Motor neuron (in vitro differentiated cells): ENCODE results near the gene ACBD7. TPM values are rescaled to one million over a fixed set of nuclear protein-coding genes. Genes with fewer than 3 reads are reported as not detected.

Source experiments
- ATAC-seq, 8 experiments: fragments of 200-7000 bp; cut with Tn5 transposase; replicated peaks in 6 of 8; 2 replicates each; pipeline ENCODE4 v1.8.0; 2021; ENCODE audit warnings: mild to moderate bottlenecking in 8 of 8, moderate library complexity in 8 of 8
- H3K27ac ChIP-seq, 2 donors: fragments of 250-450 bp; sonication (Bioruptor Pico); 2 replicates each; pipeline ENCODE4 v1.9.0; 2021; ENCODE audit warnings: antibody characterized with exemption in 2 of 2, mild to moderate bottlenecking in 2 of 2, moderate library complexity in 1 of 2
- H3K4me1 ChIP-seq, 2 donors: fragments of 250-450 bp; sonication (Bioruptor Pico); replicated peaks in 1 of 2; 2 replicates each; pipeline ENCODE4 v1.6.1; 2021; ENCODE audit warnings: antibody characterized with exemption in 2 of 2, mild to moderate bottlenecking in 2 of 2, moderate library complexity in 1 of 2
- H3K4me3 ChIP-seq, 5 donors: fragments of 250-450 bp; sonication (Bioruptor Pico); 2 replicates each; pipeline ENCODE4 v1.9.0; 2021; ENCODE audit warnings: antibody characterized with exemption in 5 of 5, mild to moderate bottlenecking in 5 of 5, moderate library complexity in 4 of 5
- WGBS, 10 experiments: fragments of 450-650 bp; shearing (Covaris generic); methylation state at CpG; one replicate each; pipeline ENCODE4 v1.0.0; 2022; 5-methylcytosine and 5-hydroxymethylcytosine counted together
- in situ Hi-C, 9 experiments: fragments of 400-800 bp; cut with MboI; loops; one replicate each; pipeline ENCODE4 v1.15.0; 2021; ENCODE audit warnings: low sequenced_read_pairs in 9 of 9, low pct_unique_long_range_greater_than_20kb in 2 of 9; ENCODE audit not compliant: unreplicated experiment in 9 of 9
- total RNA-seq, 8 experiments: library from RNA; unstranded; fragments of 300-600 nt; gene quantifications; 2 replicates each; pipeline versions ENCODE4 v1.2.3 to v1.2.4, GENCODE V29; 2022

ACBD7 gene
- total RNA-seq, 8 experiments from 2014 or later, result 1.6 to 20.6 (median 2.1) TPM

DNA sequence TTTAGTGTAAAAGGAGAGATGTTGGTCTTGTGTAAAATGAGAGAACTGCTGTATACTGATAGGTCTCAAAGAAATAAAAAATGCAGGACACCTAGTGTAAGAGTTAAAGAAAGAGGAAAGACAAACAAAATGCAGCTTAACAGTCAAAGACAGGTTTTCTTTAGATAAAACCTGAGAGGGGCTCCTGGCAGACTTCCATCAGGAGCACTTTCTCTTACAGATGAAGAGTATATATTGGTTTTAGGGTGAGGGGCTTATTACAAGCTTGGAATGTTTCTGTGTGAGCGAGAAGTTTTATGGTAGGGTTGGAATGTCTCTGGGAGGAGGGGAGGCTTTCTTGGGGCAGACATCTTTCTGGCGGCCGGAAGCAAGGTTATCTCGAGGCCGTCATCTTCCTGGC, 16.2 kb downstream of the ACBD7 start:
- in situ Hi-C loops, result no loop called here
- no peak overlapping the region for H3K27ac ChIP-seq
- ATAC-seq, result no peak
- no peaks in the 10 kb centered on the region for H3K4me1 ChIP-seq
- 29 to 80% (median 63%) methylated on average over 1 to 5 of the region's 5 CpGs; no CpG with 5 or more reads in 6 of the 10 experiments for WGBS, 10 experiments
- H3K4me3 ChIP-seq, result no peak overlapping the region

DNA sequence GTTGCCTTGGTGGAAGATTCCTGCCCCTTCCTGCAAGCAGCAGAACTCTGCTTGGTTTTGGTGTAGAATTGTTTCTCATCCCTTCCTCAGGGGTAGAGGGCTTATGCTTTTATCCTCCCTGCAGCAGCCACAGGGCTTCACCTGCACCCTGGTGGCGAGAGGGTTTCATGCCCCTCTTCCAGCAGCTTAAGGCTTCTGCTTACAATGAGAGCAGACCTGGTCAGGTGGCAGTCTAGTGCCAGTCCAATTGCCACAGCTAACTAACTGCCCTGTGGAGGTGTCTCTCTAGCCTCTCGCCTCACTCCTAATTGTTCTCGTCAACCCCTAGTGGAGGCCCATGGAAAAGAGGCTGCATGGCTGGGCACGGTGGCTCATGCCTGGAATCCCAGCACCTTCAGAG, 19.3 kb downstream of the ACBD7 start:
- 83 to 100% (median 83%) methylated on average over 1 to 2 of the region's 4 CpGs; no CpG with 5 or more reads in 7 of the 10 experiments for WGBS, 10 experiments
- ATAC-seq, result peak in 1 of 8 experiments; percentile 13
- in situ Hi-C loops, result no loop called here

DNA sequence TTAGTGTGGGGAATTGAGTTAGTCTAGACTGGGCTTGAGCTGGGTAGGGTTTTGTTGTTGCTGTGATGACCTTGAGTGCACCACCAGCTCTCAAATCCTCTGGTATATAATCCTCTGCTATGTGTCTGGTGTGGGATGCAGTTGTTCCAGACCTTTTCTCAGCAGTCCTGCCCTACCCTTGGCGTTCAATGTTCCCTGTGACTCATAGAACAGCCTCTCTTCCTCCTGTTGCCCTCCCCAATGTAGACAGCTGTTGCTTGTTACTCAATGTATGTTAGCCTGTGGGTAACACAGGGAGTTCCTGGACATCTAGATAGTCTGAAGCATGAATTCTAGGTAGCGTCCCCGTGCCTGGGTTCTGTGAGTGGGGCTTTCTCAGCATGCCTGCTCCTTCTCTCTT, 19.8 kb downstream of the ACBD7 start:
- no peaks in the 10 kb centered on the region for H3K4me1 ChIP-seq
- peak in 2 of 8 experiments; percentile 91 to 95 for ATAC-seq
- no peak overlapping the region for H3K27ac ChIP-seq
- 40 to 95% (median 76%) methylated on average over 1 to 3 of the region's 3 CpGs; no CpG with 5 or more reads in 4 of the 10 experiments for WGBS, 10 experiments
- H3K4me3 ChIP-seq, result no peak overlapping the region
- in situ Hi-C loops, result no loop called here

More for the DNA sequence above, 19.3 kb downstream of the ACBD7 start:
- H3K27ac ChIP-seq, result no peak overlapping the region
- no peak overlapping the region for H3K4me3 ChIP-seq
- no peaks in the 10 kb centered on the region for H3K4me1 ChIP-seq

DNA sequence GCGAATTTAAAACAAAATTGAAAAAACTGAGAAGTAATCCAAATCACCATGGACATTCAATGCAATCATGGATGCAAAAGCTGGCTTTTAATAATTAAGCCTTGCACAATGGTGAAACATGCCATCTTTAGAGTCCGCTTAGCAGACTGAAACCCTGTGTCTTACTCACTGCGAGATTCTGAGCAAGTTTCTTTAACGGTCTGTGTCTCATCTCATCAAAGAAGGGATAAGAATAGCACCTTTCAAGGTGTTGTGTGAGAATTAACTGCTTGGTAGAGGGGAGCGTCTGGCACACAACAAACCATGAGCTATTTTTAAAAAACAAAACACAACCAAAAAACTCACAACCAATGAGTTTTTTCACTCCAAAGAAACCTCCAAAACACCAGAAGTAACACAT, 21.4 kb downstream of the ACBD7 start:
- Histone ChIP-seq H3K4me1 (no peaks in the 10 kb centered on the region), H3K27ac (no peak overlapping the region), H3K4me3 (no peak overlapping the region)
- 75 to 100% (median 89%) methylated on average over 2 to 5 of the region's 5 CpGs; no CpG with 5 or more reads in 3 of the 10 experiments for WGBS, 10 experiments
- in situ Hi-C loops, result no loop called here
- ATAC-seq, result no peak

DNA sequence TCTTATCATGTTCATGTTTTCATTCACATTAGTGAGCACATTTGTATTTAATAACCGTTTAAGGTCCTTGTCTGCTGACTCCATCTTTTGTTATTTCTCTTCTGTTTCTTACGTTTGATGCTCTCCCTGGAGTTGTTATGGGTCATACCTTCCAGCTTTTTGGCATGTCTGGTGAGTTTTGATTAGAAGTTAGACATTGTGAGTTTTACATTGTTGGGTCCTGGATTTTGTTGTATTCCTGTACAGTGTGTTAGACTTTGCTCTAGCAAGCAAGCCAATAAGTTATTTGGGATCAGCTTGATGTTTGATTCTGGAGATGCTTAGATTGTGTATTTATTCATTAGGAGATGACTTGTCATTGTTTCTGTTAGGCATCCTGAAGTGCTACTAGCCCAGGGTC, 27.9 kb downstream of the ACBD7 start:
- no peaks in the 10 kb centered on the region for H3K4me1 ChIP-seq
- no peak for ATAC-seq
- in situ Hi-C loops, result no loop called here
- no peak overlapping the region for H3K4me3 ChIP-seq
- no peak overlapping the region for H3K27ac ChIP-seq
- 0 to 93% (median 49%) methylated on average over 2 of the region's 2 CpGs; no CpG with 5 or more reads in 2 of the 10 experiments for WGBS, 10 experiments

DNA sequence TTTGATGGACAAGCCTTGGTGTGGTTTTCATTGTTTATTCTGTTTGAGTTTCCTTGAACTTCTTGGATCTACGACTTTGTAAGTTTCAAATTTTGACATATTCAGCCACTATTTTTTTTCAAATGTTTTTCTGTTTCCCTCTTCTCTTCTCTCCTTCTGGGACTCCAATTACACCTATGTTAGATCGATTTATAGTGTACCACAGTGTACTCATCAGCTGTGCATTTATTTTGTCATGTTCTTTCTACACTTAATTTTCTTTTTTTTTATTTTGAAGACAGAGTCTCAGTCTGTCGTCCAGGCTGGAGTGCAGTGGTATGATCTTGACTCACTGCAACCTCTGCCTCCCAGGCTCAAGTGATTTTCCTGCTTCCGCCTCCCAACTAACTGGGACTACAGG, 28.7 kb downstream of the ACBD7 start:
- Histone ChIP-seq H3K4me1 (no peaks in the 10 kb centered on the region), H3K4me3 (no peak overlapping the region), H3K27ac (no peak overlapping the region)
- 25 to 93% (median 61%) methylated on average over 2 to 4 of the region's 4 CpGs for WGBS, 10 experiments
- no peak for ATAC-seq
- in situ Hi-C loops, result no loop called here

DNA sequence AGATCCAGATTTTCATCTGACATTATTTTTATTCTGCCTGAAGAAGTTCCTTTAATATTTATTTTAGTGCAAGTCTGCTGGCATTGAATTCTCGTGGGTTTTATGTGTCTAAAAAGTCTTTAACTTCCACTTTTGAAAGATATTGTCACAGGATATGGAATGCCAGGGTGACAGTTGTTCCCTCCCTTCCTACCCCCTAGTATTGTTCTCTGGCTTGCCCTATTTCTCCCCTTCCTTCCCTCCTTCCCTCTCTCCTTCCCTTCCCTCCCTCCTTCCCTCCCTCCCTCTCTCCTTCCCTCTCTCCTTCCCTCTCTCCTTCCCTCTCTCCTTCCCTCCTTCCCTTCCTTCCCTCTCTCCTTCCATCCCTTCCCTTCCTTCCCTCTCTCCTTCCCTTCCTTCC, 29.9 kb downstream of the ACBD7 start:
- H3K27ac ChIP-seq, result no peak overlapping the region
- in situ Hi-C loops, result no loop called here

DNA sequence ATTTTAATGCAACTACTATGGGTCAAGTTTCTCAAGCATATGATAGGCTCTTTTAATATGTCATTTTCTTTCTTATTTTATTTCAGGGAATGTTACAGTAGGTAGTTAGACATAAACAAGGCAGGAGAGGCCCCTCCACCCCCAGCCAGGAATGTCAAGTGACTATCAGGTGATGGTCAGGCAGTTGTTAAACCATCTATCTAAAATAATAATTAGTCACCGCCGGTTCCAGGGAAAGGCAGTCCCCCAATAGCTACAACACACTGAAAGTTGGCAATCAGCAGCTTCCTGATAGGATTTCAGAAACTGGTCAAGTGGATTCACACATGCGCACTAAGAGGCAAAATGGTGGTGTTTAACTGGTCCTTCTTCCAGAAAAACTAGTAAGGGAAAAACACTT, 35.5 kb downstream of the ACBD7 start:
- Histone ChIP-seq H3K4me3 (no peak overlapping the region), H3K27ac (no peak overlapping the region), H3K4me1 (no peaks in the 10 kb centered on the region)
- WGBS, 10 experiments, result 64 to 100% (median 80%) methylated on average over 1 to 3 of the region's 3 CpGs; no CpG with 5 or more reads in 3 of the 10 experiments
- in situ Hi-C loops, result no loop called here
- ATAC-seq, result no peak

More for the DNA sequence above, 29.9 kb downstream of the ACBD7 start:
- no peaks in the 10 kb centered on the region for H3K4me1 ChIP-seq
- WGBS, 10 experiments, result 0 to 80% (median 41%) methylated on average over 1 of the region's 1 CpG; no CpG with 5 or more reads in 2 of the 10 experiments
- no peak overlapping the region for H3K4me3 ChIP-seq
- ATAC-seq, result no peak

DNA sequence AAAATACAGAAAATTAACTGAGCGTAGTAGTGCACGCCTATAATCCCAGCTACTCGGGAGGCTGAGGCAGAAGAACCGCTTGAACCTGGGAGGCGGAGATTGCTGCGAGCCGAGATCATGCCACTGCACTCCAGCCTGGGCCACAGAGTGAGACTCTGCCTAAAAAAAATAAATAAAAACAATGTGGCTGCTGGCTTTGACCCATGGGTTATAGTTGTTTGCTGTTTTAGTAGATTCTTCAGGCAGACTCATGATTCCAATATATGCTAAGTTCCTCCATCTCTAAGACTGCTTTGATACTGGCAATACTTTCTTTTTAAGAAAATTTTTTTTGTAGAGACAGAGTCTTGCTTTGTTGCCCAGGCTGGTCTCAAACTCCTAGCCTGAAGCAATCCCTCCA, 36.5 kb downstream of the ACBD7 start:
- in situ Hi-C loops, result no loop called here
- ATAC-seq, result no peak
- no peak overlapping the region for H3K27ac ChIP-seq
- H3K4me1 ChIP-seq, result no peaks in the 10 kb centered on the region
- no peak overlapping the region for H3K4me3 ChIP-seq
- 76 to 100% (median 92%) methylated on average over 1 to 6 of the region's 7 CpGs; no CpG with 5 or more reads in 4 of the 10 experiments for WGBS, 10 experiments

DNA sequence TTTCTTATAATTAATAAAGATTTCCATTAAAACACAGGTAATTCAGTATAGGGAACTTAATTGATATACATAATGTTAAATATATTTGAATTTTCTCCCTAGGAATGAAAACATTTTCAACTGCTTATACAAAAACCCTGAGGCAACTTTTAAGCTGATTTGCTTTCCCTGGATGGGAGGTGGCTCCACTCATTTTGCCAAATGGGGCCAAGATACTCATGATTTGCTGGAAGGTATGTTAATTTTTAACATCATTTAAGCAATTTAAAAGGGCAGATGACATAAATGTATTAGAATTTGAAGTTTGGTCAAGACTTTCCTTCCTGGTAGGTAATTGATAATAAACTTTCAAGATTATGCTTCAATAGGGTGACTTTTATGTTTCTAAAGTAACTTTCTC, 39.0 kb downstream of the ACBD7 start:
- in situ Hi-C loops, result no loop called here
- Histone ChIP-seq H3K4me1 (no peaks in the 10 kb centered on the region), H3K4me3 (no peak overlapping the region), H3K27ac (no peak overlapping the region)
- peak in 3 of 8 experiments; percentile 54 to 72 (median 62) for ATAC-seq

DNA sequence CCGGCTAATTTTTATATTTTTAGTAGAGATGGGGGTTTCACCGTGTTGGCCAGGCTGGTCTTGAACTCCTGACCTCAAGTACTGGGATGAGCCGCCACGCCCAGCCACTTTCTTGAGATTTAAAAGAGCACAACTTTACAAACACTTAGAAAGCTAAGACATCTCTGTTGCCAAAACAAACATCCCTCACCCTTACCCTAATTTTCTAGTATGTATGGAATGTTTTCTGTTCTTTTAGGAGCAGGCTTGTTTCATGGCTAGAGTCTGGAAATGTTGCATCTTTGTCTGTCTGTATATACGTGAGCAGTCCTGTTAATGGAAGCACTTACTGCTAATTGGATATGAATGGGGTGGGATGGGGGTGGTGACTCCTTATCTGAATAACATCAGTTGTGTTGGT, 42.0 kb downstream of the ACBD7 start:
- Histone ChIP-seq H3K4me3 (no peak overlapping the region), H3K27ac (no peak overlapping the region), H3K4me1 (no peaks in the 10 kb centered on the region)
- in situ Hi-C loops, result no loop called here
- no peak for ATAC-seq
- WGBS, 10 experiments, result 15 to 100% (median 86%) methylated on average over 1 to 5 of the region's 5 CpGs; no CpG with 5 or more reads in 3 of the 10 experiments

DNA sequence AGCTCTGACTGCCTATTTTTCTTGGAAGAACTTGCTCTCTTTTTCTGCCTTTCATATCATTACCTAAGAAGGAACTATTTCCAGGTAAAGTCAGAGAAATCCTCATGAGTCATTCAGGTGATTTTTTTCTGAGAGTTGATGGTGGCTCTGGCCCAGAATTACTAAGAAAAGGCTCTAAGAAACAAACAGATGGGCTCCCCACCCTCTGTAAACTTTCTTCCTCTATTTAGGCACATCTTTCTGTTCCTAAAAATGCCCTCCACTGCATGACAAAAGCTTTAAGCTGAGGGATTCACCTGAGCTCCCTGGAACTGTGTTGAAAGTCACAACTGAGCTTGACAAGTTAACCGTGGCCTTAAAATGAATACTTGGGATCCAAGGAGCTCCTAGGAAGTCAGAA, 43.2 kb downstream of the ACBD7 start:
- in situ Hi-C loops, result no loop called here

DNA sequence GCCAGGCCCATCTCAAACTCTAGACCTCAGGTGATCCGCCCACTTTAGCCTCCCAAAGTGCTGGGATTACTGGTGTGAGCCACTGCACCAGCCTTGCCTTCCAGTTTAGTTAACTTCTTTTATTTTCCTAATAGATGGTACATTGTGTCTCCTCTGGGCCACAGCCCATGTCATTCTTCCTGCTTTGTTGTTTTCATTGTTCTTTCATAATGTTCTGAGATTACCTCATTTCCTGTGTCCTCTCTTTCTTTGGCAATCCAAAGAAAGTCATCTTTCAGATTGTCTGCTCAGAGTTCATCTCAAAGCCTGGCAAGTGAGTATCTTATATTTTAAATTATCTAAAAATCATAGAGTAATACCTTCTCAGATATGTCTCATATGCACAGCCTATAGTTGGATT, 44.9 kb downstream of the ACBD7 start, which contains the start of gene OLAH:
Gene OLAH (plus strand): TSS at position 270 of the 400 bp plus-strand sequence. CDS start 3,346 bp downstream, outside the sequence.
- 30 to 100% (median 71%) methylated on average over 1 of the region's 1 CpG; no CpG with 5 or more reads in 3 of the 10 experiments for WGBS, 10 experiments
- in situ Hi-C loops, result no loop called here
- no peak within 1 kb of the TSS for H3K27ac ChIP-seq
- no peak for ATAC-seq
- no peak within 1 kb of the TSS for H3K4me3 ChIP-seq
- H3K4me1 ChIP-seq, result no peaks in the 10 kb centered on the region

More for the DNA sequence above, 43.2 kb downstream of the ACBD7 start:
- 20 to 78% (median 56%) methylated on average over 1 of the region's 1 CpG; no CpG with 5 or more reads in 5 of the 10 experiments for WGBS, 10 experiments
- Histone ChIP-seq H3K4me1 (no peaks in the 10 kb centered on the region), H3K27ac (no peak overlapping the region), H3K4me3 (no peak overlapping the region)
- no peak for ATAC-seq

DNA sequence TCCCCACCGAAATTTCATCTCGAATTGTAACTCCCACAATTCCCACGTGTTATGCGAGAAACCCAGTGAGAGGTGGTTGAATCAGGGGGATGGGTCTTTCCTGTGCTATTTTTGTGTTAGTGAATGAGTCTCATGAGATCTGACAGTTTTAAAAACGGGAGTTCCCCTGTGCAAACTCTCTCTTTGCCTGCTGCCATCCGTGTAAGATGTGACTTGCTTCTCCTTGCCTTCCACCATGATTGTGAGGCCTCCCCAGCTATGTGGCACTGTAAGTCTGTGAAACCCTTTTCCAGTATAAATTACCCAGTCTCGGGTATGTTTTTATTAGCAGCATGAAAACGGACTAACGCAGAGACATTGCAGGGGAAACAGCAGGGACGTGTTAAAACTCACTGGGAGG, 50.2 kb downstream of the ACBD7 start:
- Histone ChIP-seq H3K4me3 (no peak overlapping the region), H3K4me1 (no peaks in the 10 kb centered on the region), H3K27ac (no peak overlapping the region)
- WGBS, 10 experiments, result 21 to 100% (median 85%) methylated on average over 2 to 8 of the region's 10 CpGs
- no peak for ATAC-seq
- in situ Hi-C loops, result no loop called here
